Measurements from ENCODE around the gene EID2B.

The EID2B gene

GRCh38 chr19:39498798-39499642, 33.6 kb downstream of the EID2B start, which contains the start of gene DLL3:
TSS of gene DLL3 (plus strand) at chr19:39498947. CDS start at chr19:39498975, 28 bp downstream.
- DNase-seq (ENCODE audit: low read depth): no peak

- DNase-seq (ENCODE audit: low read depth): no peak
These were observed 34.5 kb downstream of the EID2B start for GRCh38 chr19:39497996-39498797.

- no peak for DNase-seq (ENCODE audit: low read depth)
These were observed 35.0 kb downstream of the EID2B start for GRCh38 chr19:39497701-39497995.

GRCh38 chr19:39496063-39496462, 36.6 kb downstream of the EID2B start:
- no peak for DNase-seq (ENCODE audit: low read depth)

DNA sequence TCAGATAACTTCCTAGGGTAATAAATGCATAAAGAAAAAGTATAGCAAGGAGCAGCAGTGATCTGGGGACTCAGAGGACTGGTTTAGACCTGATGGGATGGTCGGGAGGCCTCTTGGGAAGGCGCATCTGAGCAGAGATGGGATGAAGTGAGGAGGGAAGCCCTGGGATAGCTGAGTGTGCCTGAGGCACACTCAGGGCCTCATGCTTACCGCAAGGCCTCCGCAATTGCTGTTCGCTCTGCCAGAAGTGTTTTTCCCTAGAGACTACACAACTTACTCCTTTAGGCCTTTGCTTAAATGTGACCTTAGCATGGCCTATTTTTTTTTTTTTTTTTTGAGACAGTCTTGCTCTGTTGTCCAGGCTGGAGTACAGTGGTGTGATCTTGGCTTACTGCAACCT, 38.0 kb downstream of the EID2B start:
- no peak for DNase-seq (ENCODE audit: low read depth)

GRCh38 chr19:39492788-39493187, 39.9 kb downstream of the EID2B start:
- DNase-seq (ENCODE audit: low read depth): no peak

DNA sequence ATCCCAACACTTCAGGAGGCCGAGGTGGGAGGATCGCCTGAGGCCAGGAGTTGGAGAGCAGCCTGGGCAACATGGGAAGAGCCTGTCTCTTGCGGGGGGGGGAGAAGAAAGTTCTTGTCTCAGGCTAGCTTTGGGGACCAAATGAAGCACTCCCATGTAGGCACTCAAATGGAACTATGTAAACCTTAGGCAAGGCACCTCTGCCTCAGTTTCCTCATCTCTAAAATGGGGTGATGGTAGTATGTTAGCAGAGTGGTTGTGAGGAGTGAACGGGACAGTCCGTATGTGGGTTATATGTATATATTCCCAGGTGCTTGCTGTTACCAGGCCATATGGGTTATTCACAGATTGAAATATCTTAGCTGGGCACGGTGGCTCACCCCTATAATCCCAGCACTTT, 40.4 kb downstream of the EID2B start:
- DNase-seq (ENCODE audit: low read depth): no peak

GRCh38 chr19:39489756-39490155, 42.9 kb downstream of the EID2B start:
- DNase-seq (ENCODE audit: low read depth): no peak

- DNase-seq (ENCODE audit: low read depth): no peak
These were observed 49.5 kb downstream of the EID2B start for GRCh38 chr19:39483141-39483540.

- DNase-seq (ENCODE audit: low read depth): no peak
These were observed 51.0 kb downstream of the EID2B start for GRCh38 chr19:39481676-39482075.

DNA sequence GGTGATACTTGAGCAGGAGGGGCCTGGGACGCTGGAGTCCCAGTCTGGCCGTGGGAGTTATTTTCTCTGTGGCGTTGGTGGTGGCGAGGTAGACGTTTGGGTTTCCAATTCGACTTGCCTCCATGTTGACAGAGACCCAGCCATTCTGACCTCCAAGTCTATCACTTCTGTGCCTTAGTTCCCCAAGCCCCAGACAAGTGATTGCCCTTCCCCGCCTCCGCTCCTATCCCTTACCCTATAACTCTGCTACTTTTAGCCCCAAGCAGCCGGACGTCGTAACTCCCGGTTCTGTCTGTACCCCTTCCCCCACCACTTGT, 51.5 kb downstream of the EID2B start:
- no peak for DNase-seq (ENCODE audit: low read depth)
